Measurements from ENCODE around the gene BICRA.

BICRA gene

GRCh38 chr19:47750752-47751151 is 141.8 kb downstream of the BICRA start:
- no peak for DNase-seq (ENCODE audit: low spot score)

DNA sequence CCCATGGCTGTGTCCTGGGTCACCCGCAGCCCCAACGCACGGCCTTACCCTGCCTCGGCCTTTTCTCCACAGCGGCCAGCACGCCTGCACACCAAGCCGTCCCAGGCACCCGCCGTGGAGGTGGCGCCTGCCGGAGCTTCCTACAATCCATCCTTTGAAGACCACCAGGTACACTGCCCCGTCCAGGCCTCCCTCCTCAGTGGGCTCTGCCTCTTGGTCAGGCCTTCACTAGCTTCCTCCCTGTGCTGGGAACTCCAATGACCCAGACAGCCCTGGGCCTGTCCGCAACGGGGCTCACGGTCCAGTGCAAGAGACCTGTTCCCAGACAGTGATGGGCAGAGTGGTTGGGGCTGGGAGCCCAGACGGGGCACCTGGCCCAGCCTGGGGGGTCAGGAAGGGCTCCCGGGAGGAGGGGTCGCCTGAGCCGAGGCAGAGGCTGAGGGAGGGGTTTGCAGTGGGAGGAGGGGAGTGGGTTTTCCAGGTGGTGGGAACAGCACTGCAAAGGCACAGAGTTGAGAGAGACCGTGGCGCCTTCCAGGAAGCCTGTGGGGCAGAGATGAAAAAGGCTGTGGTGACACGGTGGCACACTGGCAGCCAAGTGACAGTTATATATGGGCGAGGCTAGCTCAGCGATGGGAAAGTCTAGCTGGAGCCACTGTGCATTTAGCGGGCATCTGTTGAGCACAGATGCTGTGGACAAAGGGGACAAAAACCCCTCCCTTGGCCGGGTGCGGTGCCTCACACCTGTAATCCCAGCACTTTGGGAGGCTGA is 143.7 kb downstream of the BICRA start:
- DNase-seq (ENCODE audit: low spot score), result no peak

Data from HuH-7.5 (cell line).